Thoracic aorta (tissue), 2 donors: ENCODE data around the gene GPC6. TPM values are rescaled to one million over a fixed set of nuclear protein-coding genes. Genes with fewer than 3 reads are reported as not detected.

Experiments used
- ATAC-seq: fragments of 150-250 bp; one replicate; pipeline ENCODE4 v1.8.0; 2017; ENCODE audit warnings: low read depth; ENCODE audit not compliant: insufficient number of reproducible peaks, low FRiP score
- DNase-seq: peaks from one replicate; pipeline ENCODE4 v3.0.0-alpha.2; 2020; ENCODE audit warnings: low spot score
- H3K27ac ChIP-seq, 2 donors: fragments of 200-600 bp; sonication (generic); 1 replicate in 1 of 2; 2 replicates in 1 of 2; pipeline ENCODE4 v1.5.1; 2016; ENCODE audit warnings: mild to moderate bottlenecking in 2 of 2, moderate library complexity in 2 of 2
- H3K27me3 ChIP-seq: fragments of 200-600 bp; sonication (generic); replicated peaks from 2 replicates; pipeline ENCODE4 v1.6.0; 2016; ENCODE audit warnings: mild to moderate bottlenecking; ENCODE audit not compliant: insufficient read depth
- H3K36me3 ChIP-seq: fragments of 200-600 bp; sonication (generic); one replicate; pipeline ENCODE4 v1.5.1; 2016
- H3K4me1 ChIP-seq, 2 donors: fragments of 200-600 bp; sonication (generic); 1 replicate in 1 of 2; 2 replicates in 1 of 2; pipeline versions ENCODE4 v1.5.1 to v1.6.0; 2016; ENCODE audit warnings: low read depth in 2 of 2, mild to moderate bottlenecking in 1 of 2; ENCODE audit not compliant: control insufficient read depth in 1 of 2
- H3K4me3 ChIP-seq: fragments of 200-600 bp; sonication (generic); 2 replicates; pipeline ENCODE4 v1.5.1; 2016; ENCODE audit warnings: mild to moderate bottlenecking
- H3K9me3 ChIP-seq: fragments of 200-600 bp; sonication (generic); 2 replicates; pipeline ENCODE4 v1.5.1; 2016
- CTCF ChIP-seq: fragments of 200-600 bp; sonication (generic); IDR thresholded peaks from one replicate; pipeline ENCODE4 v1.5.1; 2019; ENCODE audit warnings: antibody characterized with exemption
- total RNA-seq, 2 donors: library from RNA; depleted of rRNA; stranded (reverse); fragments of >200 nt; gene quantifications; one replicate each; pipeline versions ENCODE4 v1.1.0 to v1.2.3, GENCODE V29; 2016

The GPC6 gene
- total RNA-seq, 2 donors from 2014 or later = 34.9 to 56.4 TPM

DNA sequence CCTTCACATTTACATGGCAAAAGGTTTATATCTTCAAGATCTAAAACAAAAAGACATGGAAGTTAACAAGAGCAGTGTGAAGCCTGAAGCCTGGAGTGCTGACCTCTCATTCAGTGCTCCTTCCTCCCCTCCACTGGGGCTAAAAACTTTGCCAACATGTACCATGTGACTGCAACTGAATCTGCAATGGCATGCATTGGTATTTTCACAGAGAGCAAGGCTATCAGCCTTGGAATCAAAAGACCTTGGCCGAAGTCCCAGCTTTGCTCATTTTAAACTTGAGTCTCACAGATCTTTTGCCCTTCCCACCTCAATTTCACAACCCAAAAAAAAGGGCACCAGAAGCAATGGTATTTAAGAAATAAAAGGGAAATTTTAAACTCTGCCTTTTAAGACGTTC is 927.8 kb downstream of the GPC6 start:
- peak; percentile 4 for ATAC-seq
- no peak overlapping the region for H3K4me3 ChIP-seq
- no peaks in the 10 kb centered on the region for H3K27me3 ChIP-seq
- no peaks in the 10 kb centered on the region for H3K36me3 ChIP-seq
- peaks cover 17 to 34% of the 10 kb centered on the region in 2 donors for H3K4me1 ChIP-seq
- DNase-seq = no peak
- H3K9me3 ChIP-seq = no peaks in the 10 kb centered on the region
- TF ChIP-seq CTCF = no peak
- H3K27ac ChIP-seq = no peak overlapping the region

DNA sequence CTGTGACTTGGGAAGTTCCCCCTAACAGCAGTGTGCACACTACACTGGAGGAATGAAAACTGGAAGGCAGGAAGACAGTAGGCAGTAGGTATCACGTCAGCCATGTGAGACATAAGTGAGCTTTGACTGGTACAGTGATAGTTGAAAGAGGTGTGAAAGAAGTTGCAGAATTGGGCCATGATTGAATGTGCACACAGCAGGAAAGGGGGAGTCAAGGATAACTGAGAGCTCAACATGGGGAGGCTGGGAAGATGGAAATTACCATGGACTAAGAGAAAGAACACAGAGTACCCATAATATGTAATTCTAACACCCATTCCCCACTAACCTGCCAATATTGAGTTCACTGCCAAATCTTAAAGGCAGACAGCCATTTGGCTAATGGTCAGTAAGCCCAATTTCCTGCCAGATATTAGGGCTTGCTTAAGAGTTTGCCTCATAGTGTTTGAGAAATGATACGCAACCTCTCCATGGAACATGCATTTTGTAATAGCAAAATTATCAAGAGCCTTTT is 931.2 kb downstream of the GPC6 start:
- Histone ChIP-seq H3K27me3 (no peaks in the 10 kb centered on the region), H3K9me3 (no peaks in the 10 kb centered on the region), H3K4me1 (peaks cover 17 to 34% of the 10 kb centered on the region in 2 donors), H3K4me3 (no peak overlapping the region), H3K27ac (peak overlapping the region in 1 of 2 donors; percentile 41), H3K36me3 (no peaks in the 10 kb centered on the region)
- peak; percentile 19 for ATAC-seq
- DNase-seq = no peak
- no peak for TF ChIP-seq CTCF

DNA sequence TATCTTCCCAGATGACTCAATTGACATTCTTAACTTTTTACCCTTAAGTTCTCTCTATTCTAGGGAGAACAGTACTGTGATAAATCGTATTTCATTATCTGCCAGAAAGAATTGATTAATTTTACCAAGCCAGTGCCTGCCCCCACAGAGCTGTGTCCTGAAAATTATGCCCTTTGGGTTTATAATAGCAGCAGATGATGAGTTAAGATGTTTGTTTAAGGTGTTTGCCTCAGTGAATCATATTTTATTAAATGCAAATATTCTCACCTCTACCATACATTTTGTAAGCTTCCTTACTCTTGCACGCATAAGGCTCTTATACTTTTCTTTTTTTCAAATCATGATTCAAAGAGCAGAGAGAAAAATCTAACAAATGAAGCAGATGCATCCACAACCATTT is 934.3 kb downstream of the GPC6 start:
- Histone ChIP-seq H3K27me3 (no peaks in the 10 kb centered on the region), H3K36me3 (no peaks in the 10 kb centered on the region), H3K4me1 (peaks cover 8 to 16% of the 10 kb centered on the region in 2 donors), H3K4me3 (no peak overlapping the region), H3K9me3 (no peaks in the 10 kb centered on the region), H3K27ac (no peak overlapping the region)
- no peak for DNase-seq
- no peak for TF ChIP-seq CTCF
- ATAC-seq = no peak

GRCh38 chr13:94162289-94162688 is 935.7 kb downstream of the GPC6 start:
- Histone ChIP-seq H3K9me3 (no peaks in the 10 kb centered on the region), H3K36me3 (no peaks in the 10 kb centered on the region), H3K27ac (no peak overlapping the region), H3K4me3 (no peak overlapping the region), H3K4me1 (peaks cover 8 to 11% of the 10 kb centered on the region in 2 donors), H3K27me3 (no peaks in the 10 kb centered on the region)
- ATAC-seq = no peak
- TF ChIP-seq CTCF = no peak
- no peak for DNase-seq

DNA sequence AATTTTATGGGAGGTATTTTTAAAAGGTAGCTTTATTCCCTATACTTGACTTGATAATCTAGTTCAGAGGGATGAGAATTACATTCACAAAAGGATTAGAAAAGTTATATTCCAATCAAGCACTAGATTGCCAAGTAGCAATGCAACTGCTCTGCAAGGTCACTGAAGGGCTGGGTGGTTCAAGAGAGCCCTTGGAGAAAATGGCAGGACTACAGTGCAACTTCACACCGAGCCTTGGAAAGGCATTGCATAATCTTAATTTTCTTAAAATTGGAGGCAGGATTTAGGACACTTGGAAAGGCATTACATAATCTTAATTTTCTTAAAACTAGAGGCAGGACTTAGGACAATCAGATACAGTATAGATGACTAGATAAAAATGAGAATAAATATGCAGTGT is 936.9 kb downstream of the GPC6 start:
- no peak for TF ChIP-seq CTCF
- Histone ChIP-seq H3K4me3 (no peak overlapping the region), H3K4me1 (peaks cover 0 to 1% of the 10 kb centered on the region in 2 donors), H3K9me3 (no peaks in the 10 kb centered on the region), H3K27me3 (no peaks in the 10 kb centered on the region), H3K27ac (no peak overlapping the region), H3K36me3 (no peaks in the 10 kb centered on the region)
- DNase-seq (no peak), ATAC-seq (no peak)
